GM23248 (cell line): ENCODE results near the gene PIEZO2.
"Not testable (repeated sequence)": the region's sequence is repeated elsewhere in the genome, so short reads cannot be mapped to it uniquely, and the experiment has no call there.

Experiments
- EZH2 ChIP-seq: fragments of 200-600 bp; sonication (generic); IDR thresholded peaks from 2 replicates; pipeline ENCODE4 v1.6.1; 2018; ENCODE audit warnings: antibody characterized with exemption, mild to moderate bottlenecking; ENCODE audit not compliant: insufficient read depth, poor library complexity, severe bottlenecking
- EZH2phosphoT487 ChIP-seq: fragments of 200-600 bp; sonication (generic); IDR thresholded peaks from 2 replicates; pipeline ENCODE4 v1.6.1; 2018; ENCODE audit warnings: antibody characterized with exemption, moderate library complexity, mild to moderate bottlenecking, low read depth; ENCODE audit not compliant: insufficient read depth

DNA sequence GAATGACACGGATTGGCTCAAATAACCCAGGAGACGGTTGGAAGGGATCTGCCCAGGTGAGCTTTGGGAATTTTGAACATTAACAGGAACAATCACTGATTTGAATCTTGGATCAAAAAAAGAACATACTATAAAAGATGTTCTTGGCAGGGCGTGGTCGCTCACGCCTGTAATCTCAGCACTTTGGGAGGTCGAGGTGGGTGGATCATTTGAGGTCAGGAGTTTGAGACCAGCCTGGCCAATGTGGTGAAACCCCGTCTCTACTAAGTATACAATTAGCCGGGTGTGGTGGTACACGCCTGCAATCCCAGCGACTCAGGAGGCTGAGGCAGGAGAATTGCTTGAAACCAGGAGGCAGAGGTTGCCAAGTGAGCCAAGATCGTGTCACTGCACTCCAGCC is 24.8 kb upstream of the PIEZO2 start:
- not testable (repeated sequence) for TF ChIP-seq EZH2, EZH2phosphoT487
